ENCODE results near the gene KLHL26. TPM values are rescaled to one million over a fixed set of nuclear protein-coding genes. Genes with fewer than 3 reads are reported as not detected.

The KLHL26 gene
- total RNA-seq, 1 donor from 2014 or later: 8.3 TPM

DNA sequence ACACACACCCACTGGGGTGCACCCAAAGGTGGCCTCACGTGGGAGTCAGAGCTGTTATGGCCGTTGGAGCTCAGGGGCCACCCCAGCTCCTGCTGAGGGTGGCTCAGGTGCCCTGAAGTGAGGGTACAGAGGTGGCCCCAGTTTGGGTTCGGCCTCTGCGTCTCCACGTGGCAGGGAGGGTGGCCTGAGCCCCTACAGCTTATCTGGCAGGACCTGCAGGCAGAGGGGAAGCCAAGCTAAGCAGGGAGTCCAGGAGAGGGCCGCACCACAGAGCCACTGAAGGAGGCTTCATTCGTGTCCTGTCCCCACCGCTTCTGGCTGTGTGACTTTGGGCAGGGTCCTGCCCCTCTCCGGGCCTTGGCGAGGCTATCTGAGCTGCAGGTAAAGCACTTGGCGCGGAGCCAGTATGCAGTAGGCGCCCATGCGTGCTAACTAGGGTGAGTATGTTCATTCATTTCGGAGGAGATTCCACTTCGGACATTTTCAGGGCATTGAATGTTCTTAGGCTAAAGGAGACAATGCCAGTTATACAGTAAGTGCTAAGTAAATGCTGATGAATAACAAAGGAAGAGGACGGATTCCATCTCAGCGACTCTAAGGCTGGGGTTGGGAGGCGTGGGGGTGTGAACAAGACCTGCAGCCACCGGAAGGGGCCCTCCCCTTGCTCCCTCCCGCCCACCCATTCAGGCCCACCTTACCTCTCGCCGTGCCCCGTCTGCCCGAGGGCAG lies 43.3 kb upstream of the KLHL26 start:
- TF ChIP-seq CTCF (IDR thresholded peaks at IDR 0.05) (no peak), POLR2A (IDR thresholded peaks at IDR 0.05) (no peak), POLR2AphosphoS5 (IDR thresholded peaks at IDR 0.05; ENCODE audit: insufficient read depth in 1 of 2, low read depth in 1 of 2) (no peak)
- H3K36me3 ChIP-seq: peaks cover 0 to 8% of the 10 kb centered on the region in 2 donors
- no peaks in the 10 kb centered on the region for H3K9me3 ChIP-seq
- intact Hi-C loops (cut with DNase I): loop anchor here (5.0 to 10.0 kb wide), 3 partner anchors 81 to 259 kb away; no protein-coding TSS in a partner anchor
- peaks cover 43% of the 10 kb centered on the region for H3K4me1 ChIP-seq
- H3K27ac ChIP-seq: no peak overlapping the region
- DNase-seq (ENCODE audit: extremely low spot score in 2 of 2): no peak
- no peaks in the 10 kb centered on the region for H3K27me3 ChIP-seq
- peak overlapping the region; percentile 29 to 51 for H3K4me3 ChIP-seq

DNA sequence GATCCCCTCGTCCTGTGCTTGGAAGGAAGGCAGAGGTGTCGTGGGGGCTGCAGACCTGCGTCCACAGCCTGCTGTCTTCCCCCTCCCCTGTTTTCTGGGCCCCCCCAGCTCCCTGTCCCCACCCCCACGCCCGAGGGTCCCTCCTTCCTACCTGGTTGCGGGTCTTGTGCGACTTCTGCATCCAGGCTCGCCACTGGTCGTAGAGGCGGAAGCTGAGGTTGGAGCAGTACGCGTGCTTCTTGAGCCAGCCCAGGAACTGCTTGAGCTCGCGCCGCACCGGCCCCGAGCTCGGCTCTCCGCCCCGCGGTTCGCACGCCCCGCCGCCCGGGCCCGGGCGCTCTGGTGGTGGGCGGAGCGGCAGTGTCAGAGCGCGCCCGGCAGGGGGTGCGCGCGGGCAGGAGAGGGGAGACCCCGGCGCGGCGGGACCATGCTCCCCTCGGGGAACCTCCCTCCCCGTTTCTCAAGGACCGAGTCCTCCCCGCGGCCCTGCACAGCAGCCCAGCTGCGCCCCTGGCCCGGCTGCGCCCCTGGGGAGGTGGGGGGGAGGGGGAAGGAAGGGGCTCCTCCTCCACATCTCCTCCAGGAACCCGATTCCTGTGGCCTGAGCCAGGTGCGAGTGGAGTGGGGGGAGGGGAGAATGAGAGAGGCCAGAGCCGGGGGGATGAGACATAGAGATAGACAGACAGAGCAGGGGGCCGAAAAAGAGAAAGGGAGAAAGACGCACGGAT lies 42.6 kb upstream of the KLHL26 start:
- TF ChIP-seq CTCF (IDR thresholded peaks at IDR 0.05) (peak; percentile 69 to 93 (median 82)), POLR2AphosphoS5 (IDR thresholded peaks at IDR 0.05; ENCODE audit: insufficient read depth in 1 of 2, low read depth in 1 of 2) (no peak)
- Histone ChIP-seq H3K4me1 (peaks cover 41% of the 10 kb centered on the region), H3K4me3 (peak overlapping the region; percentile 29 to 51), H3K36me3 (peaks cover 0 to 8% of the 10 kb centered on the region in 2 donors), H3K9me3 (no peaks in the 10 kb centered on the region), H3K27ac (peak overlapping the region; percentile 46), H3K27me3 (no peaks in the 10 kb centered on the region)
- intact Hi-C loops (cut with DNase I): loop anchor here (5.0 to 10.0 kb wide), 3 partner anchors 81 to 258 kb away; no protein-coding TSS in a partner anchor
- DNase-seq (ENCODE audit: extremely low spot score in 2 of 2): no peak

DNA sequence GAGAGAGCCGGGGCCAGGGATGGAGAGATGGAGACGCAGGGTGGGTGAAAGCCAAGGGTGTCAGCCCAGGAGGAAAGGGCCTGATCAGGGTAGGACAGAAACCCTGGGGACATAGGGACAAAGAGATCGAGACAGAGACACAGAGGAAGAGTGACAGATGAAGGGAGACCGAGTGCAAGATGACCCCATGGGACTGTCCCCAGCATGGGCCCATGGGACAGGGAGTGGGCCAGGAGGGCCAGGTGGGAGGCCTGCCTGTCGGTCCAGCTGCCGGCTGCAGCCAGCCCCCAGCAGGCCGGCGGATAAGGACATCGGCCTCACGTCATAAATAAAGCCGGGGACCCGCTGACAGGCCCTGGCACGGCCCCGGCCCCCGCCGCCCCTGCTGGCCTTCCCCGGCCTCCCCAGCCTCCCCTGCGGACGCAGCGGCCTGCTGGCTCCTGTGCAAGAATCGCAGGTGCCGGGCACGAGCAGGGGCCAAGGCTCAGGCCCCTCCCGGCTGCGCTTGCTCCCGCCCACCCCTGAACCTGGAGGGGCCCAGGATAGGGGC lies 41.9 kb upstream of the KLHL26 start:
- H3K9me3 ChIP-seq: no peaks in the 10 kb centered on the region
- H3K27me3 ChIP-seq: no peaks in the 10 kb centered on the region
- peaks cover 35% of the 10 kb centered on the region for H3K4me1 ChIP-seq
- TF ChIP-seq POLR2A (IDR thresholded peaks at IDR 0.05) (no peak), CTCF (IDR thresholded peaks at IDR 0.05) (no peak), POLR2AphosphoS5 (IDR thresholded peaks at IDR 0.05; ENCODE audit: insufficient read depth in 1 of 2, low read depth in 1 of 2) (no peak)
- H3K36me3 ChIP-seq: peaks cover 0 to 8% of the 10 kb centered on the region in 2 donors
- intact Hi-C loops (cut with DNase I): loop anchor here (5.0 to 10.0 kb wide), 3 partner anchors 80 to 257 kb away; no protein-coding TSS in a partner anchor
- no peak overlapping the region for H3K27ac ChIP-seq
- DNase-seq (ENCODE audit: extremely low spot score in 2 of 2): no peak
- H3K4me3 ChIP-seq: peak overlapping the region; percentile 29 to 51

DNA sequence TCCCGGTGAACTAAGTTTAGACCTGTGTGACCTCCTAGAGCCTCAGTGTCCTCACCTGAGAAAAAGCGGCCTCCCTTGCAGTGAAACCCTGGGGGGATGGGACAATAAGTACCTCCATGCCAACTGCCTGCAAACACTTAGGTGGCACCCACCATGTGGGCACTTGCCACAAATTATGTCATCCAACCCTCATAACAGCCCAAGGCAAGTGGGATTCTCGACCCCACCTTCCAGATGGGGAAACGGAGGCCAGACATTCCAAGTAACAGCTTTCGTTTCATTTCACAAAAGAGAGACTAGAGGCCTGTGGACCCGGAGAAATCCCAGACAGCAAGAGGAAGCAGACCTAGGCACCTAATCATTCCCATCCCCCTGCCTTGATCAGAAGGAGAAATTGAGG lies 41.4 kb upstream of the KLHL26 start:
- Histone ChIP-seq H3K27me3 (no peaks in the 10 kb centered on the region), H3K4me1 (peaks cover 29% of the 10 kb centered on the region), H3K36me3 (peaks cover 0 to 7% of the 10 kb centered on the region in 2 donors), H3K9me3 (no peaks in the 10 kb centered on the region), H3K27ac (no peak overlapping the region), H3K4me3 (no peak overlapping the region)
- no peak for DNase-seq (ENCODE audit: extremely low spot score in 2 of 2)
- TF ChIP-seq POLR2A (IDR thresholded peaks at IDR 0.05): no peak
- no peak for TF ChIP-seq POLR2AphosphoS5 (IDR thresholded peaks at IDR 0.05; ENCODE audit: insufficient read depth in 1 of 2, low read depth in 1 of 2)
- TF ChIP-seq CTCF (IDR thresholded peaks at IDR 0.05): no peak
- intact Hi-C loops (cut with DNase I): loop anchor here (10.0 kb wide), 1 partner anchor 79 kb away; no protein-coding TSS in a partner anchor

Measured in vagina (tissue), 2 donors.